ENCODE data around the gene FHIT.

DNA sequence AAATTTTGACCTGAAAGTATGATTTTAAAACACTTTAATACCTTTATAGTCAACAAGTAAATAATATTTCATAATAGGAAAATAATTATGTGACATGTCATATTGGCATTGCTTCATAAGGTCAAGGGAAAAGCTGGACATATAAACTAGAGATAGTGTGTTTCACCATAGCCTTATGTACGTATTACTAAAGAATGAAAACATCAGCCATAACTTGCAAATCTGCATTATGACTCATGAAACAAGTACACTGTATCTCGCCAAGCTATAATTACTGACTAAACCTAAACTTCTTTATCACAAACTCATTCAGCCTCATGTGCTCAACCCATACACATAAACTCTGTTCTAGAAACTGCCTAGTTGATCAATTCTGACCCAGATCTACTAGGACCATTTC is 950.1 kb downstream of the FHIT start:
- TF ChIP-seq POLR2A (IDR thresholded peaks at IDR 0.05; ENCODE audit: low read length) (no peak), GATA1 (IDR thresholded peaks at IDR 0.05; ENCODE audit: low read depth, low read length) (no peak)

Data from erythroblast (primary cell).